SK-N-SH (cell line): ENCODE measurements around the gene B4GALNT2. TPM values are rescaled to one million over a fixed set of nuclear protein-coding genes. Genes with fewer than 3 reads are reported as not detected.
A peak's percentile ranks its signal among the peaks of the same experiment; 100 is the strongest.

ENCODE experiments used
- CTCF ChIA-PET: fragments of 300-600, 350-600 bp; formaldehyde crosslinking; extraction: SDS; loops from one replicate; lab custom pipeline; 2021; lab: Yijun Ruan, JAX
- POLR2A ChIA-PET: fragments of 350-600 bp; sonication (Branson Sonifier 250); formaldehyde crosslinking; extraction: SDS; loops from one replicate; lab custom pipeline; 2020; ENCODE audit warnings: antibody characterized with exemption, inconsistent platforms; lab: Yijun Ruan, JAX
- DNase-seq: peaks from one replicate; pipeline ENCODE4 v3.0.0; 2012
- H2AFZ ChIP-seq: fragments of 200-600 bp; sonication (generic); 2 replicates; pipeline ENCODE4 v1.8.1; 2016; ENCODE audit warnings: antibody characterized with exemption, mild to moderate bottlenecking, low read depth
- H3F3A ChIP-seq: fragments of 200-600 bp; sonication (generic); replicated peaks from 2 replicates; pipeline ENCODE3; 2016; ENCODE audit warnings: antibody characterized with exemption, mild to moderate bottlenecking; ENCODE audit not compliant: insufficient read depth
- H3K27ac ChIP-seq, 2 experiments: fragments of 200-500 bp in 1 of 2; fragments of 200-600 bp in 1 of 2; sonication (Bioruptor generic) in 1 of 2; sonication (generic), shearing (Covaris generic) in 1 of 2; 2 replicates each; pipeline versions ENCODE4 v1.5.1 to v1.6.1; 2014 to 2016; ENCODE audit warnings: low read depth in 2 of 2, inconsistent platforms in 1 of 2, low read length in 1 of 2, mild to moderate bottlenecking in 1 of 2, mixed read lengths in 1 of 2
- H3K27me3 ChIP-seq: fragments of 200-600 bp; sonication (generic), shearing (Covaris generic); 2 replicates; pipeline ENCODE4 v1.6.1; 2016; ENCODE audit warnings: mixed run types; ENCODE audit not compliant: insufficient read depth
- H3K36me3 ChIP-seq, 2 experiments: fragments of 200-500 bp in 1 of 2; fragments of 200-600 bp in 1 of 2; sonication (Bioruptor generic) in 1 of 2; sonication (generic) in 1 of 2; replicated peaks in 1 of 2; 2 replicates each; pipeline versions ENCODE3 to v1.5.1; 2014 to 2016; ENCODE audit warnings: low read length in 1 of 2, mild to moderate bottlenecking in 1 of 2; ENCODE audit not compliant: insufficient read depth in 2 of 2, control insufficient read depth in 1 of 2
- H3K4me1 ChIP-seq, 2 experiments: fragments of 200-500 bp in 1 of 2; fragments of 200-600 bp in 1 of 2; sonication (Bioruptor generic) in 1 of 2; sonication (generic), shearing (Covaris generic) in 1 of 2; 2 replicates each; pipeline versions ENCODE4 v1.5.1 to v1.6.1; 2014 to 2016; ENCODE audit warnings: low read depth in 1 of 2, low read length in 1 of 2, mixed run types in 1 of 2; ENCODE audit not compliant: insufficient read depth in 2 of 2, control insufficient read depth in 1 of 2
- H3K4me2 ChIP-seq: fragments of 200-600 bp; sonication (generic), shearing (Covaris generic); 2 replicates; pipeline ENCODE4 v1.6.1; 2017; ENCODE audit warnings: mixed run types
- H3K4me3 ChIP-seq, 2 experiments: fragments of 200-500 bp in 1 of 2; fragments of 200-600 bp in 1 of 2; sonication (Bioruptor generic) in 1 of 2; sonication (generic), shearing (Covaris generic) in 1 of 2; 2 replicates each; pipeline versions ENCODE4 v1.5.1 to v1.8.1; 2014 to 2016; ENCODE audit warnings: low read depth in 2 of 2, inconsistent platforms in 1 of 2, low read length in 1 of 2, mild to moderate bottlenecking in 1 of 2, mixed read lengths in 1 of 2, moderate library complexity in 1 of 2
- H3K79me2 ChIP-seq: fragments of 200-600 bp; sonication (generic); 2 replicates; pipeline ENCODE4 v1.8.1; 2017; ENCODE audit warnings: mild to moderate bottlenecking; ENCODE audit not compliant: insufficient read depth
- H3K9ac ChIP-seq: fragments of 200-600 bp; sonication (generic); 2 replicates; pipeline ENCODE4 v1.6.1; 2017; ENCODE audit warnings: mixed run types
- H3K9me2 ChIP-seq: fragments of 200-600 bp; sonication (generic); 2 replicates; pipeline ENCODE4 v1.6.1; 2017; ENCODE audit warnings: mixed run types
- H3K9me3 ChIP-seq: fragments of 200-600 bp; sonication (generic); 2 replicates; pipeline ENCODE4 v1.6.1; 2017; ENCODE audit warnings: mixed run types, mild to moderate bottlenecking, moderate library complexity
- H4K20me1 ChIP-seq: fragments of 200-600 bp; sonication (generic); 2 replicates; pipeline ENCODE4 v1.6.1; 2017; ENCODE audit warnings: mild to moderate bottlenecking, mixed run types; ENCODE audit not compliant: insufficient read depth
- CTCF ChIP-seq: fragments of 200-600 bp; sonication (generic); IDR thresholded peaks from 2 replicates; pipeline ENCODE4 v1.6.1; 2017; ENCODE audit warnings: antibody characterized with exemption, mild to moderate bottlenecking, moderate library complexity
- EP300 ChIP-seq, 2 experiments: IDR thresholded peaks; 2 replicates each; pipeline versions ENCODE4 v1.4.0 to v1.6.1; 2012; ENCODE audit warnings: borderline replicate concordance in 1 of 2, low read depth in 1 of 2, low read length in 1 of 2
- GABPA ChIP-seq: IDR thresholded peaks from 2 replicates; pipeline ENCODE4 v1.4.0; 2012; ENCODE audit warnings: low read depth, mild to moderate bottlenecking
- GATA2 ChIP-seq: sonication (generic); formaldehyde crosslinking; IDR thresholded peaks from 2 replicates; pipeline ENCODE4 v1.5.0; 2020; ENCODE audit warnings: mild to moderate bottlenecking, missing genetic modification reagents
- IRF3 ChIP-seq: fragments of 150-350 bp; IDR thresholded peaks from 2 replicates; pipeline ENCODE4 v1.6.1; 2016; ENCODE audit warnings: mild to moderate bottlenecking, low read depth, low read length
- JUND ChIP-seq: IDR thresholded peaks from 2 replicates; pipeline ENCODE4 v1.4.0; 2012
- MEF2A ChIP-seq: IDR thresholded peaks from 2 replicates; pipeline ENCODE4 v1.4.0; 2012; ENCODE audit warnings: low read depth, borderline replicate concordance
- MXI1 ChIP-seq: IDR thresholded peaks from 2 replicates; pipeline ENCODE4 v1.6.1; 2012; ENCODE audit warnings: mild to moderate bottlenecking, low read depth, low read length, improper control_type of control experiment
- RAD21 ChIP-seq: IDR thresholded peaks from 2 replicates; pipeline ENCODE4 v1.6.1; 2012; ENCODE audit warnings: mild to moderate bottlenecking, low read length
- RCOR1 ChIP-seq: fragments of 150-350 bp; IDR thresholded peaks from 2 replicates; pipeline ENCODE4 v1.6.1; 2017; ENCODE audit warnings: antibody characterized with exemption, low read length
- REST ChIP-seq: IDR thresholded peaks from 2 replicates; pipeline ENCODE4 v1.6.1; 2012; ENCODE audit warnings: mild to moderate bottlenecking, low read depth, low read length, moderate library complexity
- RFX5 ChIP-seq: IDR thresholded peaks from 2 replicates; pipeline ENCODE4 v1.6.1; 2012; ENCODE audit warnings: mild to moderate bottlenecking, improper control_type of control experiment, low read length
- RXRA ChIP-seq: IDR thresholded peaks from 2 replicates; pipeline ENCODE4 v1.4.0; 2012; ENCODE audit warnings: low read depth, mild to moderate bottlenecking, borderline replicate concordance
- TCF12 ChIP-seq: IDR thresholded peaks from 2 replicates; pipeline ENCODE4 v1.4.0; 2012
- USF1 ChIP-seq: IDR thresholded peaks from 2 replicates; pipeline ENCODE4 v1.4.0; 2012; ENCODE audit warnings: low read depth, borderline replicate concordance
- ZBTB33 ChIP-seq: IDR thresholded peaks from 2 replicates; pipeline ENCODE4 v1.4.0; 2012; ENCODE audit warnings: low read depth, borderline replicate concordance
- WGBS: methylation state at CpG from one replicate; pipeline ENCODE4 v1.1.6; 2017; ENCODE audit warnings: low lambda C conversion rate; 5-methylcytosine and 5-hydroxymethylcytosine counted together
- polyA plus RNA-seq, 3 experiments: library from polyadenylated mRNA; depleted of rRNA; stranded (reverse); fragments of >200 nt; gene quantifications; 2 replicates each; pipeline ENCODE4 v1.2.3, GENCODE V29; 2012

B4GALNT2 gene
- polyA plus RNA-seq, 1 of the 3 experiments (the other 2 are of a cell fraction), result not detected

GRCh38 chr17:49104511-49105074 is 28.0 kb upstream of the B4GALNT2 start:
- no peak overlapping the region for H3K27ac ChIP-seq
- no peaks in the 10 kb centered on the region for H3K79me2 ChIP-seq
- no peaks in the 10 kb centered on the region for H3K36me3 ChIP-seq
- no peaks in the 10 kb centered on the region for H3K9me3 ChIP-seq
- H4K20me1 ChIP-seq, result no peaks in the 10 kb centered on the region
- H2AFZ ChIP-seq, result no peak overlapping the region
- H3K4me3 ChIP-seq, result no peak overlapping the region
- peaks cover 37% of the 10 kb centered on the region for H3F3A ChIP-seq
- H3K27me3 ChIP-seq, result peaks cover 4% of the 10 kb centered on the region; the same call in 1 of the 2 replicates
- no peak for DNase-seq
- no peak for TF ChIP-seq USF1
- no peak for TF ChIP-seq RFX5
- TF ChIP-seq GATA2 (CRISPR knock-in tag), result no peak
- TF ChIP-seq, all 33 proteins: peak for 0
- ChIA-PET CTCF (interaction anchor here (0.6 to 1.7 kb wide), 3 partner anchors 8 to 713 kb away, joined by 3 to 5 read pairs (median 3); no protein-coding TSS in a partner anchor), POLR2A (no interaction called here)
- H3K4me1 ChIP-seq, result peaks cover 0 to 21% of the 10 kb centered on the region in 2 experiments; a peak in 2 of 4 replicates
- H3K4me2 ChIP-seq, result no peak overlapping the region
- 17% methylated on average over 8 of the region's 8 CpGs for WGBS
- no peak overlapping the region for H3K9ac ChIP-seq
- no peaks in the 10 kb centered on the region for H3K9me2 ChIP-seq

GRCh38 chr17:49106321-49107210 is 26.0 kb upstream of the B4GALNT2 start:
- Histone ChIP-seq H3K9me3 (no peaks in the 10 kb centered on the region), H3K4me3 (no peak overlapping the region), H3K79me2 (no peaks in the 10 kb centered on the region), H3F3A (peaks cover 32% of the 10 kb centered on the region), H4K20me1 (no peaks in the 10 kb centered on the region), H3K27me3 (peaks cover 4% of the 10 kb centered on the region; the same call in 1 of the 2 replicates), H3K27ac (peak overlapping the region in 1 of 2 experiments; percentile 71; a peak in 2 of 4 replicates), H3K9me2 (no peaks in the 10 kb centered on the region), H3K4me2 (peak overlapping the region; percentile 39), H3K36me3 (no peaks in the 10 kb centered on the region), H3K4me1 (peaks cover 0 to 21% of the 10 kb centered on the region in 2 experiments; a peak in 2 of 4 replicates), H2AFZ (peak overlapping the region; percentile 47), H3K9ac (no peak overlapping the region)
- DNase-seq, result no peak
- POLR2A ChIA-PET, result no interaction called here
- CTCF ChIA-PET, result no interaction called here
- WGBS, result 9% methylated on average over 5 of the region's 5 CpGs
- no peak for TF ChIP-seq MEF2A
- TF ChIP-seq IRF3, result no peak
- no peak for TF ChIP-seq RXRA
- no peak for TF ChIP-seq TCF12
- no peak for TF ChIP-seq ZBTB33
- no peak for TF ChIP-seq REST
- TF ChIP-seq GABPA, result no peak
- TF ChIP-seq RAD21, result no peak
- TF ChIP-seq EP300 (IDR thresholded peaks at IDR 0.05; ENCODE audit: borderline replicate concordance in 1 of 2, low read depth in 1 of 2, low read length in 1 of 2), result no peak
- no peak for TF ChIP-seq RCOR1
- TF ChIP-seq JUND, result no peak
- TF ChIP-seq CTCF, result no peak
- TF ChIP-seq MXI1, result no peak
